GM12873 (cell line): ENCODE measurements around the gene ERBB4.

ENCODE experiments used
- TF ChIP-seq, protein P1 (sequence below): IDR thresholded peaks from 2 replicates; pipeline ENCODE4 v1.5.1; 2012; ENCODE audit warnings: low read depth, mild to moderate bottlenecking, moderate library complexity, low read length, control low read depth; ENCODE audit not compliant: insufficient read depth; ENCODE audit errors: missing control alignments

Gene ERBB4

DNA sequence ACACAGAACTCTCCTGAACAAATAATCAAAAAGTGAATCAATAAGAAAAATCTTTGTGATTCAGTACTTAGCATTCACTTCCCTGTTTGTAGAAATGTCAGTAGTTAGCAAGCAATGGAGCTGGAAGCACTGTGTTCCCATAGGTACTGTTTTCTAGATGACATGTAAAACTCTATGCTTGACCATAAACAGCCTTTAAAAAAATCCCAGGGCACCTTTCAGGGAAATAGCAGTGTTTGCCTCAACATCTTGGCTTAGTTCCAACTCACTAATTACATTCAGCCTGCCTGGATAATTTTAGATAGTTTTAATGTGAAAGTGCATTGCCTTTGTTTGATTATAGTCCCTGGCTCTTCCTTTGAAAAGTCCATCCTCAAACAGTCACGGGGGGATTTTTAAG lies 721.8 kb downstream of the ERBB4 start:
- TF ChIP-seq, protein P1, sequence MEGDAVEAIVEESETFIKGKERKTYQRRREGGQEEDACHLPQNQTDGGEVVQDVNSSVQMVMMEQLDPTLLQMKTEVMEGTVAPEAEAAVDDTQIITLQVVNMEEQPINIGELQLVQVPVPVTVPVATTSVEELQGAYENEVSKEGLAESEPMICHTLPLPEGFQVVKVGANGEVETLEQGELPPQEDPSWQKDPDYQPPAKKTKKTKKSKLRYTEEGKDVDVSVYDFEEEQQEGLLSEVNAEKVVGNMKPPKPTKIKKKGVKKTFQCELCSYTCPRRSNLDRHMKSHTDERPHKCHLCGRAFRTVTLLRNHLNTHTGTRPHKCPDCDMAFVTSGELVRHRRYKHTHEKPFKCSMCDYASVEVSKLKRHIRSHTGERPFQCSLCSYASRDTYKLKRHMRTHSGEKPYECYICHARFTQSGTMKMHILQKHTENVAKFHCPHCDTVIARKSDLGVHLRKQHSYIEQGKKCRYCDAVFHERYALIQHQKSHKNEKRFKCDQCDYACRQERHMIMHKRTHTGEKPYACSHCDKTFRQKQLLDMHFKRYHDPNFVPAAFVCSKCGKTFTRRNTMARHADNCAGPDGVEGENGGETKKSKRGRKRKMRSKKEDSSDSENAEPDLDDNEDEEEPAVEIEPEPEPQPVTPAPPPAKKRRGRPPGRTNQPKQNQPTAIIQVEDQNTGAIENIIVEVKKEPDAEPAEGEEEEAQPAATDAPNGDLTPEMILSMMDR: no peak

DNA sequence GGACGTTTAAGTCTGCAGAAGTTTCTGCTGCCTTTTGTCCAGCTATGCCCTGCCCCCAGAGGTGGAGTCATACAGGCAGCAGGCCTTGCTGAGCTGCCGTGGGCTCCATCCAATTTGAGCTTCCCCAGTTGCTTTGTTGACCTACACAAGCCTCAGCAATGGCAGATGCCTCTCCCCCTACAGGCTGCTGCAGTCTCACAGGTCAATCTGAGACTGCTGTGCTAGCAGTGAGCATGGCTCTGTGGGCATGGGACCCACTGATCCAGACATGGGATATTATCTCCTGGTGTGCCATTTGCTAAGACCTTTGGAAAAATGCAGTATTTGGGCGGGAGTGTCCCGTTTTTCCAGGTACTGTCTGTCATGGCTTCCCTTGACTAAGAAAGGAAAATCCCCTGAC lies 726.0 kb downstream of the ERBB4 start:
- TF ChIP-seq, protein P1: no peak

DNA sequence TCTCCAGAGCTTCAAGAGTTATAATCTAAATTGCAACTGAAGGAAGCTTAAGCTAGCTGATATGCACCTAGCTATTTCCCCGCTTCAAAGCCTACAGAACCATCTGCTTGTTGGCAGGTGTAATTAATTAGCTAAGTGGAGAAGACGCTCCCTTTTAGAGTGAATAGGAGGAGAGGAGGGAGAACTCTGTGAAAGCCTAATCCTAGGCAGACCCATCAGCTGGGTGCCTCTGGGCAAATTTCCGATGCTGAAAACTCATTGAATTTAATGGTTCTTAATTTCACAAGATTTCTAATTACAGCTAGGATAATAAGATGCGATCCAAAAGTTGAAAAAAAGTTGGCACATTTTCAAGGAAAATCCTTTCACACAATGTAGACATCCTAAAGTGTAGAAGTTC lies 735.9 kb downstream of the ERBB4 start:
- TF ChIP-seq, protein P1: no peak

DNA sequence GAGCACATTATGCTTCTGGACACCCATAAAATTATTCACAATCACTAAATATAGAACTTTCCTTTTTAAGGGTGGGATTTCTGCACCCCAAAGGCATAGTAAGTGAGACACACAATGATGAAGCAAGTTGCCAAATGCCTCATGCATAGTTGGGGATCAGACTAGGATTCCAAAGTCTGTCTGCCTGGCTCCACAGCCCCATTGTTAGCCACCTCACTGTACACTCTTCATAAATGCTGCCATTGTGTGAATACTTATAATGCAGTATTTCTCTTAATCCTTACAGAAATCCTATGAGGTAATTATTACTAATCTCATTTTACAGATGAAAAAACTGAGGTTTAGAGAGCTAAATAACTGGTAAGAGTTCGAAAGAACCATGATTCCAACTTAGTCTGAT lies 738.6 kb downstream of the ERBB4 start:
- TF ChIP-seq, protein P1: no peak

DNA sequence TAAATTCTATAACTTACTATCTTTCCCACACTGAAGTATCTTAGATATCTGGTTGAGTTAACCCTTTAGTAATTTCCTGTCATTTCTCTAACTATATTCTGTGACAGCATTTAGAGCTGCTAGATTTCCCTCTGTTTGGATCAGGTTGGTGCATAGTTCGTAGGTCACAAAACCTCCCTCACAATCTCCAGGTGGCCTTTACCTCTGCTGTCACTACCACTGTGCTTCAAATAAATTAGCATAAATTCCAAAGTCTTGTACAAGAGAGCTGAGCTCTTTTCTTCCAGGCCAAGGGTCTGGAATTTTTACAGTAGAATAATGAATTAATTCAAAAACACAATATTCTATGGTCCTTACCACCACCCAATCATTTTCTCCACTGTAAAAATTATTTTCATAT lies 739.7 kb downstream of the ERBB4 start:
- TF ChIP-seq, protein P1: no peak

DNA sequence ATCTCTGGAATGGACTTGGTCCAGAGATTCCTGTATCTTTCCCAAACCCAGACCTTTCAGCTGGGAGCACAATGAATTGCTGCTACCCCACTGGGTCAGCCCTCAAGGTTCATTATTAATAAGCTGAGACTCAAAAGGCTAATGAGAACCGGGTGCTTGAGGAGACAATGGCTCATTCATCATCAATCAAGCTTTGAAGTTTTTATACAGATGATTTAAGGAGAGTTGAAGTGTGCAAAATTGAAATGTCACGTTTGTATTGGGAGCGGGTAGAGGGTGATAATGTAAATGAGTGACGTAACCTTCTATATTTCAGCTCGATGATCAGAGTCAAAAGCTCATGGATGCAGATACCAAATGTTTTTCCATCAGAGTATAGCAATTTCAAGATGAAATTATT lies 744.9 kb downstream of the ERBB4 start:
- TF ChIP-seq, protein P1: no peak

DNA sequence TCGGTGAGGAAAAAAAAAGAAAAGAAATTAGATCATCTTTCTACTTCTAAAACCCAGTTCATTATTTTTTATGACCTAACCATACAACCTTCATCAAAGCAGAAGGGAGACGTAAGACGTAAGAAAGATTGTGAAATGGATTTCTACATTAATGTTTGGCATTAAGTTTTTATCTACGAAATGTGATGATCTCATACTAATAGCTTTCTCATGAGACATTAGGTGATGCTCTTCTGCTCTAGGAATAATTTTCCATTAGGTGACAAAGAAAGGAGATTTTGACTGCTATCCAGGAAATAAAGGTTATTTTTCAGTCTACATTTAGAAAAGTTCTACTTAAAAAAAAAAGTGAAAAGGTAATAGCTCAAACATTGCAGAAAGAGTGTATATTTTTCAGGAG lies 748.6 kb downstream of the ERBB4 start:
- TF ChIP-seq, protein P1: no peak
